ENCODE measurements around the gene OR6K2. TPM values are rescaled to one million over a fixed set of nuclear protein-coding genes. Genes with fewer than 3 reads are reported as not detected.

The OR6K2 gene
- total and polyA plus RNA-seq, 2 of the 4 experiments (the other 2 are of a cell fraction): not detected

GRCh38 chr1:158714754-158715153, 14.3 kb upstream of the OR6K2 start:
- no peaks in the 10 kb centered on the region for H3K9me1 ChIP-seq (ENCODE audit: insufficient read depth, low read length)
- no peak overlapping the region for H4K91ac ChIP-seq (ENCODE audit: insufficient read depth, low read depth, low read length)
- H2AK5ac ChIP-seq (ENCODE audit: low read depth, low read length): no peak overlapping the region
- H2AFZ ChIP-seq (replicated peaks; ENCODE audit: low read length, poor library complexity): no peak overlapping the region
- no peaks in the 10 kb centered on the region for H3K36me3 ChIP-seq (ENCODE audit: control insufficient read depth, insufficient read depth, low read length)
- dilution Hi-C loops (cut with HindIII; ENCODE audit: low sequenced_read_pairs, unreplicated experiment) (no loop called here), in situ Hi-C loops (cut with MboI; ENCODE audit: low sequenced_read_pairs) (no loop called here), intact Hi-C loops (cut with micrococcal nuclease) (no loop called here)
- no peak overlapping the region for H3K23ac ChIP-seq (ENCODE audit: low read depth, low read length)
- H3K27me3 ChIP-seq (ENCODE audit: control insufficient read depth, insufficient read depth, low read length): no peaks in the 10 kb centered on the region
- H4K5ac ChIP-seq (ENCODE audit: low read depth, low read length): no peak overlapping the region
- no peak overlapping the region for H3K4me3 ChIP-seq (ENCODE audit: insufficient read depth, low read depth, low read length)
- no TSS peak for BruUV-seq (replicated peaks)
- H3K4ac ChIP-seq (ENCODE audit: low read depth, low read length): no peak overlapping the region
- H3K9ac ChIP-seq (ENCODE audit: low read depth, low read length): no peak overlapping the region
- TF ChIP-seq SMC3 (IDR thresholded peaks at IDR 0.05; ENCODE audit: low read depth, low read length): no peak
- TF ChIP-seq USF2 (IDR thresholded peaks at IDR 0.05; ENCODE audit: low read depth, low read length): no peak
- TF ChIP-seq RCOR1 (IDR thresholded peaks at IDR 0.05; ENCODE audit: insufficient replicate concordance, low read length): no peak
- no peak for TF ChIP-seq CTCF (conservative IDR thresholded peaks at IDR 0.05; ENCODE audit: low read depth, low read length)
- no peak for TF ChIP-seq BHLHE40 (IDR thresholded peaks at IDR 0.05; ENCODE audit: low read depth, low read length)
- TF ChIP-seq CHD1 (IDR thresholded peaks at IDR 0.05; ENCODE audit: low read depth, low read length): no peak
- TF ChIP-seq, protein P1, sequence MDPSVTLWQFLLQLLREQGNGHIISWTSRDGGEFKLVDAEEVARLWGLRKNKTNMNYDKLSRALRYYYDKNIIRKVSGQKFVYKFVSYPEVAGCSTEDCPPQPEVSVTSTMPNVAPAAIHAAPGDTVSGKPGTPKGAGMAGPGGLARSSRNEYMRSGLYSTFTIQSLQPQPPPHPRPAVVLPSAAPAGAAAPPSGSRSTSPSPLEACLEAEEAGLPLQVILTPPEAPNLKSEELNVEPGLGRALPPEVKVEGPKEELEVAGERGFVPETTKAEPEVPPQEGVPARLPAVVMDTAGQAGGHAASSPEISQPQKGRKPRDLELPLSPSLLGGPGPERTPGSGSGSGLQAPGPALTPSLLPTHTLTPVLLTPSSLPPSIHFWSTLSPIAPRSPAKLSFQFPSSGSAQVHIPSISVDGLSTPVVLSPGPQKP (IDR thresholded peaks at IDR 0.05; ENCODE audit: borderline replicate concordance, low read depth, low read length): no peak
- TF ChIP-seq RAD21 (IDR thresholded peaks at IDR 0.05; ENCODE audit: low read length): no peak
- no peak for TF ChIP-seq MXI1 (IDR thresholded peaks at IDR 0.05; ENCODE audit: borderline replicate concordance, low read depth, low read length)
- no peak for TF ChIP-seq CEBPB (IDR thresholded peaks at IDR 0.05; ENCODE audit: low read depth, low read length)
- no peak for TF ChIP-seq MAFK (IDR thresholded peaks at IDR 0.05; ENCODE audit: low read depth, low read length)
- TF ChIP-seq RFX5 (IDR thresholded peaks at IDR 0.05; ENCODE audit: low read depth, low read length): no peak
- TF ChIP-seq NFE2L2 (IDR thresholded peaks at IDR 0.05; ENCODE audit: low read depth, low read length): no peak
- TF ChIP-seq MAZ (IDR thresholded peaks at IDR 0.05; ENCODE audit: borderline replicate concordance, low read depth, low read length): no peak
- TF ChIP-seq POLR2A (IDR thresholded peaks at IDR 0.05; ENCODE audit: low read depth, low read length): no peak
- TF ChIP-seq FOS (IDR thresholded peaks at IDR 0.05; ENCODE audit: low read depth, low read length): no peak
- no peak overlapping the region for H2BK20ac ChIP-seq (ENCODE audit: low read depth, low read length)
- H3K4me2 ChIP-seq (ENCODE audit: low read depth, low read length): no peak overlapping the region
- H3K79me1 ChIP-seq (ENCODE audit: low read depth in 1 of 2, low read length in 2 of 2): no peaks in the 10 kb centered on the region
- H3K14ac ChIP-seq (replicated peaks; ENCODE audit: low read depth, low read length): no peak overlapping the region
- no peak overlapping the region for H2BK5ac ChIP-seq (ENCODE audit: low read depth, low read length, poor library complexity, severe bottlenecking)
- no CpG with 5 or more reads among the region's 1 CpG for WGBS, 2 experiments (ENCODE audit: extremely low coverage in 2 of 2, insufficient read length in 1 of 2)
- H2BK15ac ChIP-seq (ENCODE audit: low read depth, low read length): no peak overlapping the region
- no peak overlapping the region for H2BK120ac ChIP-seq (ENCODE audit: low read depth, low read length)
- H3K27ac ChIP-seq (ENCODE audit: insufficient read depth, low read length): no peak overlapping the region
- H2AK9ac ChIP-seq (replicated peaks; ENCODE audit: low read depth, low read length, poor library complexity): no peak overlapping the region
- no peak overlapping the region for H4K8ac ChIP-seq (ENCODE audit: low read depth in 2 of 2, low read length in 2 of 2)
- ChIA-PET POLR2A (ENCODE audit: unreplicated experiment) (no interaction called here), CTCF (no interaction called here)
- no peaks in the 10 kb centered on the region for H3K4me1 ChIP-seq (ENCODE audit: control insufficient read depth, insufficient read depth, low read length)
- H4K20me1 ChIP-seq (ENCODE audit: insufficient read depth, low read length): no peaks in the 10 kb centered on the region
- H3K56ac ChIP-seq (ENCODE audit: extremely low read depth, insufficient read depth, low read length): no peak overlapping the region
- H3K18ac ChIP-seq (ENCODE audit: low read depth, low read length): no peak overlapping the region
- H3K9me3 ChIP-seq (ENCODE audit: control insufficient read depth, insufficient read depth, low read length): no peaks in the 10 kb centered on the region
- no peak for ATAC-seq (ENCODE audit: low read depth)
- DNase-seq: no peak

All from IMR-90 (cell line).